Naive B cell (primary cell): ENCODE measurements around the gene DBNDD2. TPM values are rescaled to one million over a fixed set of nuclear protein-coding genes. Genes with fewer than 3 reads are reported as not detected.

Experiments
- ATAC-seq, 2 donors: fragments of 150-1000 bp; cut with Tn5 transposase; 2 replicates each; pipeline ENCODE4 v1.10.0; 2021; ENCODE audit warnings: low read depth in 2 of 2, mild to moderate bottlenecking in 2 of 2, moderate library complexity in 2 of 2
- DNase-seq: peaks from one replicate; pipeline ENCODE4 v3.0.0; 2022
- H3K27ac Mint-ChIP-seq, 6 donors: one replicate each; pipeline ENCODE4 v1.8.0; 2020 to 2022; ENCODE audit warnings: mild to moderate bottlenecking in 6 of 6, mixed read lengths in 6 of 6, moderate library complexity in 5 of 6, inconsistent platforms in 2 of 6
- H3K27me3 Mint-ChIP-seq, 3 donors: one replicate each; pipeline ENCODE4 v1.8.0; 2021 to 2022; ENCODE audit warnings: mixed read lengths in 3 of 3, mild to moderate bottlenecking in 1 of 3
- H3K36me3 Mint-ChIP-seq, 2 donors: one replicate each; pipeline ENCODE4 v1.8.0; 2020 to 2022; ENCODE audit warnings: mixed read lengths in 2 of 2, inconsistent platforms in 1 of 2, mild to moderate bottlenecking in 1 of 2
- H3K4me1 Mint-ChIP-seq, 3 donors: one replicate each; pipeline ENCODE4 v1.8.0; 2020 to 2022; ENCODE audit warnings: mixed read lengths in 3 of 3, inconsistent platforms in 1 of 3, mild to moderate bottlenecking in 1 of 3, moderate library complexity in 1 of 3
- H3K4me3 Mint-ChIP-seq, 8 donors: one replicate each; pipeline ENCODE4 v1.8.0; 2020 to 2022; ENCODE audit warnings: mild to moderate bottlenecking in 8 of 8, mixed read lengths in 8 of 8, moderate library complexity in 8 of 8, inconsistent platforms in 2 of 8
- H3K9me3 Mint-ChIP-seq, 7 donors: one replicate each; pipeline ENCODE4 v1.8.0; 2020 to 2022; ENCODE audit warnings: mixed read lengths in 7 of 7, mild to moderate bottlenecking in 5 of 7, inconsistent platforms in 2 of 7, moderate library complexity in 1 of 7
- polyA plus RNA-seq, 6 donors: library from polyadenylated mRNA; unstranded; fragments of 300-500 nt; fragmentation: Illumina TruSeq; gene quantifications; one replicate each; pipeline ENCODE4 v1.2.3, GENCODE V29; 2021; ENCODE audit warnings: low read depth in 6 of 6

The DBNDD2 gene
- polyA plus RNA-seq, 6 donors from 2014 or later: 1.1 to 3.3 (median 2.1) TPM

GRCh38 chr20:45370571-45371160, 37.4 kb upstream of the DBNDD2 start:
- Mint-ChIP-seq H3K36me3 (peaks cover 7 to 12% of the 10 kb centered on the region in 2 donors), H3K4me3 (peak overlapping the region in 2 of 8 donors; percentile 36 to 61), H3K4me1 (peaks cover 58 to 87% (median 80%) of the 10 kb centered on the region in 3 donors), H3K27ac (peak overlapping the region in 3 of 6 donors; percentile 74 to 97 (median 85)), H3K9me3 (no peaks in the 10 kb centered on the region), H3K27me3 (no peaks in the 10 kb centered on the region)
- DNase-seq (no peak), ATAC-seq (no peak)

- Mint-ChIP-seq H3K36me3 (peaks cover 0 to 5% of the 10 kb centered on the region in 2 donors), H3K4me3 (peak overlapping the region in 5 of 8 donors; percentile 45 to 83 (median 78)), H3K4me1 (peaks cover 48 to 73% (median 68%) of the 10 kb centered on the region in 3 donors), H3K27ac (peak overlapping the region in 4 of 6 donors; percentile 41 to 97 (median 79)), H3K9me3 (no peaks in the 10 kb centered on the region), H3K27me3 (no peaks in the 10 kb centered on the region)
- ATAC-seq (no peak), DNase-seq (no peak)
These were observed 35.8 kb upstream of the DBNDD2 start for GRCh38 chr20:45372241-45372640.

DNA sequence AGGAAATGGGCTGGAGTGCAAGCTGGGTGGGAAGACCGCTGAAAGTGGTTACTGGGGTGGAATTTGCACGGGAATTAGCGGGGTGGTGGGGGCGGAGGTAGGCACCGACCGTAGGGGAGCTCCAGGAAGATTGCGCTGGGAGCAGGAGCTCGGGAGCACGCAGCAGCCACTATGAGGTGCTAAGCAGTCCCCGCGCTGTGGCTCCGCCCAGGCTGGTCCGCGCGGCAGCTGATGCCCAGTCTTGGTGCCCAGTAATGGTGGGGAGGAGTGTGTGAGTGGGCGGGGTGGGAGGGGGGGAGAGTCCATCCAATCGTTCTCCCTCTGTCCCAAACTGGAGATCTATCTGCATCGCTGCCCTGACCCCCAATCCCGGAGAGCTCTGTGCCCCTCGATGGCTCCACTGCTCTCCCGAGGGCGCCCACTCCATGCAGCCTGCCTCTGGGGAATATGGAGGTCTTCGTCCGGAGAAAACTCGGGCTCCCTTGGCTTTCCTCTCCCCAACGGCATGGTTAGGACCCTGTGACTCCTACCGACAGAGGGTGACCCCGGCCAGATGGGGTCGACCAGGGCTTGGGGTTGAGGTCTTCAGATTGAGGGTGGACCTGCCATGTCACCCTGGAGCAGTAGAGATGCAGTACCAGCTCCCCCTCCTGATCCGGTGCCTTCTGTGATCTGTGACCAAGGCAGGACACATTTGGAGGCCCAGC, 35.3 kb upstream of the DBNDD2 start:
- no peaks in the 10 kb centered on the region for H3K27me3 Mint-ChIP-seq
- no peak for ATAC-seq
- no peak for DNase-seq
- H3K36me3 Mint-ChIP-seq: peaks cover 0 to 5% of the 10 kb centered on the region in 2 donors
- peaks cover 42 to 67% (median 62%) of the 10 kb centered on the region in 3 donors for H3K4me1 Mint-ChIP-seq
- peak overlapping the region; percentile 78 to 94 (median 90) for H3K4me3 Mint-ChIP-seq
- peak overlapping the region; percentile 41 to 97 (median 95) for H3K27ac Mint-ChIP-seq
- H3K9me3 Mint-ChIP-seq: no peaks in the 10 kb centered on the region

DNA sequence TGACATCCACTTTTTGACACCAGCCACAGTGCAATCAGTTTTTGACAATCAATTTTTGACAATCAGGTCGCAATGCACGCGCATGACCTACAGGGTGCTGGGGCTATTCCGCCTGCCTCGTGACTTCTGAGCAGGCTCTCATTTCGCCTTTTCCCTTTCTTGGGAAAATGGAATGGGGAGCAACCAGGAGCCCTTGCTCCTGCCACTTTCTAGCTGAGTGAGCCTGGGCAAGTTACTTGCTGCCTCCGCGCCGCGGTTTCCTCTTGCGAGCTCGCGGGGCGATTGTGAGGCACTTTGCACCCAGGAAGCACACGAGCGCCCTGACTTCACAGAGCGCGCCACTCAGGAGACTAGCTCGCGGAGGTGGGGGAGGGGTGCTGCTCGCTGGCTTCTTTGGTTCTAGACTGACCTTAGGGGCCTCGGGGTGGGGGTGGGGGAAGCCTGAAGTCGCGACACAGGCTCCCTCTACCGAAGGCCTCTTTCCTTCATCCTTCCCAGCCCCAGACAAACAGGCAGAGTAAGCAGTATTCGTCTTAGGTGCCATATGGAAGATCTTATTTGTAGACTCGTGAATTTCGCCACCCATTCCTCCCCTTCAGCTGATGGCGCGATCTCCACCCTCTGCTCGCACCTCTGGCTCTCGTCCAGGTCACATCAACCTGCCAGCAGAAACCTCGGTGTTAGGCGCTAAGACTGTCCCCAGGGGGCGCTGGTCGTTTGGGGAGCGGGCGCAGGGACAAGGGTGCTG, 34.6 kb upstream of the DBNDD2 start:
- Mint-ChIP-seq H3K27me3 (no peaks in the 10 kb centered on the region), H3K9me3 (no peaks in the 10 kb centered on the region), H3K4me3 (peak overlapping the region; percentile 78 to 94 (median 90)), H3K36me3 (peaks cover 0 to 5% of the 10 kb centered on the region in 2 donors), H3K27ac (peak overlapping the region; percentile 38 to 97 (median 94)), H3K4me1 (peaks cover 35 to 62% (median 60%) of the 10 kb centered on the region in 3 donors)
- DNase-seq: peak; percentile 78
- ATAC-seq: peak; percentile 86 to 91

- ATAC-seq: no peak
These were observed 34.0 kb upstream of the DBNDD2 start for GRCh38 chr20:45374101-45374467.

DNA sequence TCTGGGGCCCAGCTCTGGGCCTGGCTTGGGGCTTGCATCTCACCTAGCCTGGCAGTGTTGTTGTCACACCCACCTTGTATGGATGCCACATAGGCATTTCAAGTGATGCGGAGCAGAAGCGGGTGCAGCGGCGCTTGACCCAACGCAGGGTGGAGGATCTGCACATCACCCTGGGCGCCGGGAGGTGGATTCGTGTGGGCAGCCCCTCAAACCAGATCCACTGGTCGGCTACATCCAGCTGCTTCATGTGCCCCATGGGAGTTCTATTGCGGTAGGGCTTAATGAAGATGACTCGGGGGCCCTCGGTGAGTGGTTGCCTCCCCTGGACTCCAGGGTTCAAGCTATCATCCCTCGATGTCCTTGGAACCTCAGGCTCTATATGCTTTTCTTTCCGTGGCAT, 33.1 kb upstream of the DBNDD2 start:
- H3K4me3 Mint-ChIP-seq: peak overlapping the region in 1 of 8 donors; percentile 36
- no peaks in the 10 kb centered on the region for H3K27me3 Mint-ChIP-seq
- no peak for ATAC-seq

More at GRCh38 chr20:45374101-45374467, 34.0 kb upstream of the DBNDD2 start:
- no peaks in the 10 kb centered on the region for H3K9me3 Mint-ChIP-seq
- DNase-seq: no peak
- peaks cover 29 to 60% (median 54%) of the 10 kb centered on the region in 3 donors for H3K4me1 Mint-ChIP-seq
- no peaks in the 10 kb centered on the region for H3K27me3 Mint-ChIP-seq
- H3K36me3 Mint-ChIP-seq: peaks cover 0 to 5% of the 10 kb centered on the region in 2 donors
- peak overlapping the region in 4 of 6 donors; percentile 92 to 97 (median 95) for H3K27ac Mint-ChIP-seq
- H3K4me3 Mint-ChIP-seq: peak overlapping the region; percentile 78 to 94 (median 90)

DNA sequence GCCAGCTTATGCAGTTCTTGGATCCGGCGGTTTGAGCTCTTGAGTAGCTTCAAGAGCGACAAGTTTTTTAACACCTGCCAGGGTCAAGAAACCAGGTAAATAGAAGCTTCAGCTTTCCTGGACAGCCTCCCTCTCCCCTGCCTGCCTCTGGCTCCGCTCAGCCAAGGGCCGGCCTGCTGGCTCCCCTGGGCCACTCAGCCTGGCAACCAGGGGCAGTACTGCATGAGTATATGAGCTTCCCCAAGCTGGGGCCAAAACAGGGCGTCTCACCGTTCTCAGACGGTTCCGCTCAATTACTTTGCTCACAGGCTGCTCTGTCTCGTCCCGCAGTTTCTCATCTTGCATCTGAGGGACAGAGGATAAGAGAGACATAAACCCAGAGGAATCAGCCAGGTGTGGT, 30.8 kb upstream of the DBNDD2 start:
- no peak for DNase-seq
- Mint-ChIP-seq H3K27me3 (no peaks in the 10 kb centered on the region), H3K36me3 (peaks cover 10 to 15% of the 10 kb centered on the region in 2 donors), H3K9me3 (peaks cover 0 to 2% (median 0%) of the 10 kb centered on the region in 7 donors), H3K27ac (no peak overlapping the region), H3K4me3 (no peak overlapping the region), H3K4me1 (peaks cover 9 to 37% (median 25%) of the 10 kb centered on the region in 3 donors)
- ATAC-seq: no peak

More for the DNA sequence above, 33.1 kb upstream of the DBNDD2 start:
- Mint-ChIP-seq H3K27ac (peak overlapping the region in 2 of 6 donors; percentile 53 to 95), H3K9me3 (no peaks in the 10 kb centered on the region), H3K4me1 (peaks cover 29 to 58% (median 47%) of the 10 kb centered on the region in 3 donors), H3K36me3 (peaks cover 5% of the 10 kb centered on the region in 2 donors)
- DNase-seq: no peak

GRCh38 chr20:45378191-45378590, 29.9 kb upstream of the DBNDD2 start, which contains the start of gene TP53TG5:
TSS of gene TP53TG5 (minus strand) at chr20:45378325. CDS start at chr20:45378236, 89 bp downstream.
- H3K9me3 Mint-ChIP-seq: peaks cover 0 to 2% (median 0%) of the 10 kb centered on the region in 7 donors
- peaks cover 10 to 15% of the 10 kb centered on the region in 2 donors for H3K36me3 Mint-ChIP-seq
- ATAC-seq: no peak
- peak within 1 kb of the TSS in 2 of 6 donors; percentile 42 to 85 for H3K27ac Mint-ChIP-seq
- no peak for DNase-seq
- peak within 1 kb of the TSS in 2 of 8 donors; percentile 54 to 60 for H3K4me3 Mint-ChIP-seq
- no peaks in the 10 kb centered on the region for H3K27me3 Mint-ChIP-seq
- H3K4me1 Mint-ChIP-seq: peaks cover 4 to 27% (median 17%) of the 10 kb centered on the region in 3 donors

- DNase-seq (no peak), ATAC-seq (no peak)
- H3K27ac Mint-ChIP-seq: no peak overlapping the region
- peaks cover 12% of the 10 kb centered on the region in 2 donors for H3K36me3 Mint-ChIP-seq
- no peak overlapping the region for H3K4me3 Mint-ChIP-seq
- H3K9me3 Mint-ChIP-seq: peaks cover 0 to 4% (median 3%) of the 10 kb centered on the region in 7 donors
- H3K27me3 Mint-ChIP-seq: no peaks in the 10 kb centered on the region
- peaks cover 5 to 13% (median 8%) of the 10 kb centered on the region in 3 donors for H3K4me1 Mint-ChIP-seq
These were observed 20.8 kb upstream of the DBNDD2 start for GRCh38 chr20:45387274-45387673.

GRCh38 chr20:45390931-45391330, 17.2 kb upstream of the DBNDD2 start:
- DNase-seq (no peak), ATAC-seq (no peak)
- no peak overlapping the region for H3K27ac Mint-ChIP-seq
- H3K9me3 Mint-ChIP-seq: peaks cover 0 to 5% (median 3%) of the 10 kb centered on the region in 7 donors
- H3K4me1 Mint-ChIP-seq: peaks cover 5 to 13% (median 8%) of the 10 kb centered on the region in 3 donors
- peaks cover 12 to 17% of the 10 kb centered on the region in 2 donors for H3K36me3 Mint-ChIP-seq
- no peak overlapping the region for H3K4me3 Mint-ChIP-seq
- no peaks in the 10 kb centered on the region for H3K27me3 Mint-ChIP-seq

GRCh38 chr20:45391559-45391958, 16.5 kb upstream of the DBNDD2 start:
- peaks cover 5 to 11% (median 8%) of the 10 kb centered on the region in 3 donors for H3K4me1 Mint-ChIP-seq
- H3K36me3 Mint-ChIP-seq: peaks cover 12 to 18% of the 10 kb centered on the region in 2 donors
- H3K27me3 Mint-ChIP-seq: no peaks in the 10 kb centered on the region
- H3K27ac Mint-ChIP-seq: no peak overlapping the region
- no peak overlapping the region for H3K4me3 Mint-ChIP-seq
- peaks cover 0 to 5% (median 3%) of the 10 kb centered on the region in 7 donors for H3K9me3 Mint-ChIP-seq
- DNase-seq (no peak), ATAC-seq (no peak)

DNA sequence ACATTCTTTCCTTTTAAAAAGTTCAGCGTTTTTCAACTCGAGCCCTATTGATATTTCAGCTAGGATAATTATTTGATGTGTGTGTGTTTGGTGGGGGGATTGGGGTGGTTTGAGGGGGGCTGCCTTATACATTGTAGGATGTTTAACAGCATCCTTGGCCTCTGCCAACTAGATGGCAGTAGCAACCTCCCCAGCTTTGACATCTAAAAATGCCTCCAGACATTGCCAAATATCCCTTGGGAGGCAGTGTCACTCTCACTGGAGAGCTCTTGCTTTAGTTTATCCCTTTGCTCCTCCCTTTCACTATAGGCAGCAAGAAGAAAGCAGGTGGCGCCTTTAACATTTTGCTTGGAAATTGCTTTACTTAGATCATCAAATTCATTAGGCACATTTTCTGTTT, 15.4 kb upstream of the DBNDD2 start:
- H3K4me3 Mint-ChIP-seq: no peak overlapping the region
- H3K4me1 Mint-ChIP-seq: peaks cover 4 to 5% (median 4%) of the 10 kb centered on the region in 3 donors
- DNase-seq (no peak), ATAC-seq (no peak)
- H3K9me3 Mint-ChIP-seq: peaks cover 0 to 5% (median 0%) of the 10 kb centered on the region in 7 donors
- H3K27me3 Mint-ChIP-seq: no peaks in the 10 kb centered on the region
- H3K36me3 Mint-ChIP-seq: peaks cover 7 to 8% of the 10 kb centered on the region in 2 donors
- no peak overlapping the region for H3K27ac Mint-ChIP-seq
